MCF 10A (cell line): Measurements from ENCODE around the gene HOXA4. TPM values are rescaled to one million over a fixed set of nuclear protein-coding genes. Genes with fewer than 3 reads are reported as not detected.

Source experiments
- BruUV-seq: library from RNA; stranded (reverse); fragments of 400-500 nt; replicated peaks from 2 replicates; lab custom pipeline; 2021; lab: Mats Ljungman, UMichigan
- CTCF ChIA-PET: fragments of 300-600 bp; sonication (Branson Sonifier 250); formaldehyde crosslinking; extraction: SDS; loops from one replicate; lab custom pipeline; 2021; ENCODE audit warnings: antibody characterized with exemption, inconsistent platforms; lab: Yijun Ruan, JAX
- POLR2A ChIA-PET: fragments of 300-600, 350-650 bp; sonication (Branson Sonifier 250); formaldehyde crosslinking; extraction: SDS; loops from one replicate; lab custom pipeline; 2020; ENCODE audit warnings: antibody characterized with exemption, inconsistent platforms; lab: Yijun Ruan, JAX
- DNase-seq: peaks from one replicate; pipeline ENCODE4 v3.0.0-alpha.2; 2018; ENCODE audit not compliant: unreplicated experiment
- H3K27ac Mint-ChIP-seq: one replicate; pipeline ENCODE4 v1.8.0; 2022; ENCODE audit warnings: mild to moderate bottlenecking, low read depth, mixed read lengths; ENCODE audit not compliant: unreplicated experiment
- H3K27me3 Mint-ChIP-seq: one replicate; pipeline ENCODE4 v1.8.0; 2022; ENCODE audit warnings: mixed read lengths; ENCODE audit not compliant: insufficient read depth, unreplicated experiment
- H3K36me3 Mint-ChIP-seq: one replicate; pipeline ENCODE4 v1.8.0; 2022; ENCODE audit warnings: mild to moderate bottlenecking, moderate library complexity, mixed read lengths; ENCODE audit not compliant: insufficient read depth, unreplicated experiment
- H3K4me1 Mint-ChIP-seq: one replicate; pipeline ENCODE4 v1.8.0; 2022; ENCODE audit warnings: mixed read lengths; ENCODE audit not compliant: insufficient read depth, unreplicated experiment
- H3K4me3 Mint-ChIP-seq: one replicate; pipeline ENCODE4 v1.8.0; 2022; ENCODE audit warnings: mild to moderate bottlenecking, moderate library complexity, mixed read lengths; ENCODE audit not compliant: unreplicated experiment
- H3K9me3 Mint-ChIP-seq: one replicate; pipeline ENCODE4 v1.8.0; 2022; ENCODE audit warnings: mixed read lengths; ENCODE audit not compliant: unreplicated experiment
- CTCF ChIP-seq: fragments of 200-600 bp; IDR thresholded peaks from one replicate; pipeline ENCODE4 v1.8.0; 2022; ENCODE audit warnings: antibody characterized with exemption, mild to moderate bottlenecking; ENCODE audit not compliant: unreplicated experiment
- intact Hi-C: fragments of 100-400 bp; cut with micrococcal nuclease; formaldehyde crosslinking; loops from 2 replicates; pipeline ENCODE4 v1.14.1; 2022
- total RNA-seq: library from RNA; stranded (reverse); gene quantifications from 2 replicates; pipeline ENCODE4 v1.2.3, GENCODE V29; 2022

The HOXA4 gene
- total RNA-seq, 1 experiment from 2014 or later = 2.6 TPM

- CTCF ChIA-PET = interaction anchor here (0.7 to 3.1 kb wide), 15 partner anchors 8 to 615 kb away, joined by 3 to 19 read pairs (median 4); partner anchors contain the start of gene HOXA5
- H3K4me3 Mint-ChIP-seq = no peak overlapping the region
These were observed 25.1 kb downstream of the HOXA4 start for GRCh38 chr7:27105301-27106031.

GRCh38 chr7:27104341-27105058, 26.1 kb downstream of the HOXA4 start:
- no peaks in the 10 kb centered on the region for H3K27me3 Mint-ChIP-seq
- H3K27ac Mint-ChIP-seq = peak overlapping the region; percentile 99
- intact Hi-C loops = no loop called here
- no peak for TF ChIP-seq CTCF
- POLR2A ChIA-PET = interaction anchor here (0.7 to 7.6 kb wide), 8 partner anchors 7 to 248 kb away, joined by 3 to 238 read pairs (median 31); partner anchors contain the start of genes HOXA1, HOXA5 and SKAP2
- H3K9me3 Mint-ChIP-seq = no peaks in the 10 kb centered on the region
- BruUV-seq = no TSS peak
- CTCF ChIA-PET = interaction anchor here (0.7 to 3.1 kb wide), 12 partner anchors 7 to 614 kb away, joined by 3 to 19 read pairs (median 4); partner anchors contain the start of gene HOXA5
- H3K36me3 Mint-ChIP-seq = peaks cover 62% of the 10 kb centered on the region
- DNase-seq = no peak
- no peak overlapping the region for H3K4me3 Mint-ChIP-seq
- peaks cover 50% of the 10 kb centered on the region for H3K4me1 Mint-ChIP-seq

More at GRCh38 chr7:27105301-27106031, 25.1 kb downstream of the HOXA4 start:
- DNase-seq = no peak
- H3K36me3 Mint-ChIP-seq = peaks cover 52% of the 10 kb centered on the region
- H3K27me3 Mint-ChIP-seq = no peaks in the 10 kb centered on the region
- no peaks in the 10 kb centered on the region for H3K9me3 Mint-ChIP-seq
- no peak for TF ChIP-seq CTCF
- POLR2A ChIA-PET = interaction anchor here (1.1 to 7.6 kb wide), 7 partner anchors 8 to 249 kb away, joined by 4 to 238 read pairs (median 37); partner anchors contain the start of genes HOXA1, HOXA5 and SKAP2
- intact Hi-C loops = no loop called here
- peaks cover 41% of the 10 kb centered on the region for H3K4me1 Mint-ChIP-seq
- no TSS peak for BruUV-seq
- H3K27ac Mint-ChIP-seq = no peak overlapping the region

DNA sequence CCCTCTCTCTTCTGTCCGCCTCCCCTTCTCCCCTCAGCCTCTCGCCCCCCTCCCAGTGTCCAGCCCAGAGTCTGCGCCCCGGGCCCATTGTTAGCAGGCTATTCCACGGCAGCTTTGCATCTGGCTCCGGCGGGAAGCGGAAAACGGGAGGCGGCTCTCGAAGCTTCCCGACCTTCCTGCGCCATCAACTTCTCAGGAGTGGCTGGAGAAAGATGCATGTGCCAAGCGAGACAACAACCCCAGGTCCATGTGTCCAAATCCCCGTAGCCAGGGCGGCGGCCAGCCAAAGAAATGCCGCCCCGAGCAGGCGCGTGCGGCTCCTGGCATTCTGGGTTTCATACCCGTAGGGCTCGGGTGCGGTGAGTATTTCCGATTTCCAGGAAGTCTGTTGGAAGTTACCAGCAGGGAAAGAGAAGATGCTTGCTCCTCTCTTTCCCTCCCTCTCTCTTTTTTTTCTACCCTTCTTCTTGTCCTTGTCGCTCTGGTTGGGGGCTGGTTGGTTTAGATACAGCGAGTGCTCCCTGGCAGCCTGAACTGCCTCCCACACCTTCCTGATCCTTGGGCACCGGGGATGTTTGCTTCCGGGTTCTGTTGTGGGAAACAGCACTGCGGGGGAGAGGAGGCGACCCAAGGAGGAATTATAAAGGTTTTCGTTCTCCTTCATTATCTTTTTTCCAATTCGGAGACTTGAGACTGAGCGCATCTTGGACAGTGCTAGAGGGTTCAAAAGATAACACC, 26.9 kb downstream of the HOXA4 start:
- Mint-ChIP-seq H3K4me3 (peak overlapping the region; percentile 83), H3K9me3 (no peaks in the 10 kb centered on the region)

More for the DNA sequence above, 26.9 kb downstream of the HOXA4 start:
- H3K36me3 Mint-ChIP-seq = peaks cover 67% of the 10 kb centered on the region
- intact Hi-C loops = no loop called here
- no peak for TF ChIP-seq CTCF
- CTCF ChIA-PET = interaction anchor here (3.1 kb wide), 1 partner anchor 249 kb away, joined by 16 read pairs; no protein-coding TSS in a partner anchor
- peak overlapping the region; percentile 99 for H3K27ac Mint-ChIP-seq
- no peaks in the 10 kb centered on the region for H3K27me3 Mint-ChIP-seq
- peak; percentile 53 for DNase-seq
- H3K4me1 Mint-ChIP-seq = peaks cover 57% of the 10 kb centered on the region
- BruUV-seq = no TSS peak
- POLR2A ChIA-PET = interaction anchor here (0.6 to 2.0 kb wide), 7 partner anchors 9 to 574 kb away, joined by 3 to 8 read pairs (median 4); no protein-coding TSS in a partner anchor
